Pancreas (tissue), 10 donors: ENCODE data around the gene ERBIN. TPM values are rescaled to one million over a fixed set of nuclear protein-coding genes. Genes with fewer than 3 reads are reported as not detected.
A peak's percentile ranks its signal among the peaks of the same experiment; 100 is the strongest.
"Not testable (repeated sequence)": the region's sequence is repeated elsewhere in the genome, so short reads cannot be mapped to it uniquely, and the experiment has no call there.

Experiments used
- ATAC-seq, 4 donors: fragments of 200-7000 bp; cut with Tn5 transposase; one replicate each; pipeline versions ENCODE4 v1.8.0 to v1.9.1; 2020; ENCODE audit warnings: mild to moderate bottlenecking in 4 of 4, moderate library complexity in 4 of 4
- DNase-seq, 6 donors: peaks; one replicate each; pipeline ENCODE4 v3.0.0-alpha.2; 2020
- FAIRE-seq: peaks from 2 replicates; lab custom pipeline; 2012; peaks lifted over from hg19 to GRCh38; lab: Jason Lieb, UNC
- H3K27ac ChIP-seq, 4 donors: fragments of 200-600 bp; sonication (generic); 1 replicate in 3 of 4; 2 replicates in 1 of 4; pipeline versions ENCODE4 v1.5.0 to v1.8.0; 2020
- H3K27me3 ChIP-seq, 4 donors: fragments of 200-600 bp; one replicate each; pipeline ENCODE4 v1.8.0; 2021
- H3K36me3 ChIP-seq, 3 donors: fragments of 200-600 bp; sonication (generic) in 1 of 3; one replicate each; pipeline versions ENCODE4 v1.5.0 to v1.8.0; 2020 to 2021
- H3K4me1 ChIP-seq, 3 donors: fragments of 200-600 bp; one replicate each; pipeline ENCODE4 v1.8.0; 2021
- H3K4me3 ChIP-seq, 4 donors: fragments of 200-600 bp; sonication (generic) in 2 of 4; one replicate each; pipeline versions ENCODE4 v1.5.0 to v1.8.0; 2020 to 2021
- H3K9me3 ChIP-seq, 4 donors: fragments of 200-600 bp; one replicate each; pipeline ENCODE4 v1.8.0; 2021
- WGBS, 2 donors: extraction: QIAGEN DNeasy Blood & Tissue Kit; methylation state at CpG; one replicate each; pipeline ENCODE4 v1.1.7; 2013; 5-methylcytosine and 5-hydroxymethylcytosine counted together
- intact Hi-C, 3 donors: fragments of 100-400 bp; cut with DNase I; formaldehyde crosslinking; loops; one replicate each; pipeline versions ENCODE4 v1.11.1 to v1.14.2; 2022
- polyA plus RNA-seq, 2 donors: library from polyadenylated mRNA; stranded (reverse); fragments of 200-250 nt; gene quantifications; one replicate each; pipeline ENCODE4 v1.2.3, GENCODE V29; 2013
- total RNA-seq, 6 donors: library from RNA; stranded (reverse); fragmentation: NEBNext Ultra II Directional in 4 of 6; extraction: Animal tissue kit (Norgen Biotek cat#: 25700) in 4 of 6; gene quantifications; one replicate each; pipeline versions ENCODE4 v1.2.1 to v1.2.4, GENCODE V29; 2021 to 2023
- TF ChIP-seq, protein P1 (sequence below), 4 donors: fragments of 200-600 bp; sonication (generic) in 3 of 4; IDR thresholded peaks; one replicate each; pipeline versions ENCODE4 v1.5.0 to v1.8.0; 2021; ENCODE audit warnings: antibody characterized with exemption in 4 of 4
- donor health status: healthy with polysubstance abuse.
- donor health status: DM: no; HTN: no; CAD: no; lungs with moderate emphysema.
- donor health status: DM: no; HTN: no; CAD: no.
- donor health status: control.
- donor health status: control.
- donor health status: Bipolar disorder and iron deficiency.
- donor health status: DM: yes; HTN: yes; CAD: no.
- donor health status: DM: no; HTN: no; CAD: no.
- donor health status: DM: no; HTN: no; CAD: no.
- donor health status: DM: yes; HTN: yes; CAD: no.

Gene ERBIN, protein sequence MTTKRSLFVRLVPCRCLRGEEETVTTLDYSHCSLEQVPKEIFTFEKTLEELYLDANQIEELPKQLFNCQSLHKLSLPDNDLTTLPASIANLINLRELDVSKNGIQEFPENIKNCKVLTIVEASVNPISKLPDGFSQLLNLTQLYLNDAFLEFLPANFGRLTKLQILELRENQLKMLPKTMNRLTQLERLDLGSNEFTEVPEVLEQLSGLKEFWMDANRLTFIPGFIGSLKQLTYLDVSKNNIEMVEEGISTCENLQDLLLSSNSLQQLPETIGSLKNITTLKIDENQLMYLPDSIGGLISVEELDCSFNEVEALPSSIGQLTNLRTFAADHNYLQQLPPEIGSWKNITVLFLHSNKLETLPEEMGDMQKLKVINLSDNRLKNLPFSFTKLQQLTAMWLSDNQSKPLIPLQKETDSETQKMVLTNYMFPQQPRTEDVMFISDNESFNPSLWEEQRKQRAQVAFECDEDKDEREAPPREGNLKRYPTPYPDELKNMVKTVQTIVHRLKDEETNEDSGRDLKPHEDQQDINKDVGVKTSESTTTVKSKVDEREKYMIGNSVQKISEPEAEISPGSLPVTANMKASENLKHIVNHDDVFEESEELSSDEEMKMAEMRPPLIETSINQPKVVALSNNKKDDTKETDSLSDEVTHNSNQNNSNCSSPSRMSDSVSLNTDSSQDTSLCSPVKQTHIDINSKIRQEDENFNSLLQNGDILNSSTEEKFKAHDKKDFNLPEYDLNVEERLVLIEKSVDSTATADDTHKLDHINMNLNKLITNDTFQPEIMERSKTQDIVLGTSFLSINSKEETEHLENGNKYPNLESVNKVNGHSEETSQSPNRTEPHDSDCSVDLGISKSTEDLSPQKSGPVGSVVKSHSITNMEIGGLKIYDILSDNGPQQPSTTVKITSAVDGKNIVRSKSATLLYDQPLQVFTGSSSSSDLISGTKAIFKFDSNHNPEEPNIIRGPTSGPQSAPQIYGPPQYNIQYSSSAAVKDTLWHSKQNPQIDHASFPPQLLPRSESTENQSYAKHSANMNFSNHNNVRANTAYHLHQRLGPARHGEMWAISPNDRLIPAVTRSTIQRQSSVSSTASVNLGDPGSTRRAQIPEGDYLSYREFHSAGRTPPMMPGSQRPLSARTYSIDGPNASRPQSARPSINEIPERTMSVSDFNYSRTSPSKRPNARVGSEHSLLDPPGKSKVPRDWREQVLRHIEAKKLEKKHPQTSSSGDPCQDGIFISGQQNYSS (N-terminal part only)
- total RNA-seq (10 to 100 TPM; 22.3 to 41.0 (median 27.9) TPM), polyA plus RNA-seq (10 to 100 TPM in 1 of 2 donors, 1 to 10 TPM in 1; 7.8 to 11.1 TPM)

DNA sequence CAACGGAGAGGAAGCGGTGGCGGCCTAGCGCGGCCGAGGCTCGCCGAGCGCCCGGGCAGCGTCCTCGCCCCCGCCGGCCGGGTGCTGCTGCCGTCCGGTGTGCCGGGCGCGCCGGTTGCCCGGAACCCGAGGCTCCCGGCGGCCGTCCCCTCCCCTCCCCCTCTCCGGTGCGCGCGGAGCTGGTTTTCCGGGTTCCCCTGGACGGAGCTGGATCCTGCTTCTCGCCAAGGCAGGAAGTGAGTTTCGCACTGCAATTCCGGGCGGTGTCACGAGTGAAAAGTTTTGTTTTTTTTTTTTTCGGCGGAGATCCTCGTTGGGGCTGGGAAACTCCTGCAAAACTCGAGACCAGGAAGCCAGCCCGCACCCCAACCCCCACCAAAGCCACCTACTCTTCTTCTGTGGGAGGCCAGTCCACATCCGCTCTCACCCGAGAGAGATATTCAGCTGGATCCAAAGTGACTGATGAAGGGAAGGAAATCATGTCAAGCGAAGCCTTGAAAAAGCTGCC lies at the start of gene ERBIN:
Gene ERBIN (plus strand): TSS at position 300 of the 508 bp plus-strand sequence. CDS start 66,144 bp downstream, outside the sequence.
- no peaks in the 10 kb centered on the region for H3K9me3 ChIP-seq
- FAIRE-seq = no peak
- no peaks in the 10 kb centered on the region for H3K27me3 ChIP-seq
- H3K4me3 ChIP-seq = peak within 1 kb of the TSS; percentile 78 to 91 (median 90)
- 0% methylated on average over 40 to 45 of the region's 45 CpGs for WGBS, 2 donors
- peaks cover 5 to 14% (median 13%) of the 10 kb centered on the region in 3 donors for H3K4me1 ChIP-seq
- H3K27ac ChIP-seq = peak within 1 kb of the TSS; percentile 98 to 99 (median 98)
- H3K36me3 ChIP-seq = no peaks in the 10 kb centered on the region
- DNase-seq = peak; percentile 80 to 91 (median 86)
- TF ChIP-seq, protein P1, sequence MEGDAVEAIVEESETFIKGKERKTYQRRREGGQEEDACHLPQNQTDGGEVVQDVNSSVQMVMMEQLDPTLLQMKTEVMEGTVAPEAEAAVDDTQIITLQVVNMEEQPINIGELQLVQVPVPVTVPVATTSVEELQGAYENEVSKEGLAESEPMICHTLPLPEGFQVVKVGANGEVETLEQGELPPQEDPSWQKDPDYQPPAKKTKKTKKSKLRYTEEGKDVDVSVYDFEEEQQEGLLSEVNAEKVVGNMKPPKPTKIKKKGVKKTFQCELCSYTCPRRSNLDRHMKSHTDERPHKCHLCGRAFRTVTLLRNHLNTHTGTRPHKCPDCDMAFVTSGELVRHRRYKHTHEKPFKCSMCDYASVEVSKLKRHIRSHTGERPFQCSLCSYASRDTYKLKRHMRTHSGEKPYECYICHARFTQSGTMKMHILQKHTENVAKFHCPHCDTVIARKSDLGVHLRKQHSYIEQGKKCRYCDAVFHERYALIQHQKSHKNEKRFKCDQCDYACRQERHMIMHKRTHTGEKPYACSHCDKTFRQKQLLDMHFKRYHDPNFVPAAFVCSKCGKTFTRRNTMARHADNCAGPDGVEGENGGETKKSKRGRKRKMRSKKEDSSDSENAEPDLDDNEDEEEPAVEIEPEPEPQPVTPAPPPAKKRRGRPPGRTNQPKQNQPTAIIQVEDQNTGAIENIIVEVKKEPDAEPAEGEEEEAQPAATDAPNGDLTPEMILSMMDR (IDR thresholded peaks at IDR 0.05) = no peak
- intact Hi-C loops = no loop called here
- ATAC-seq = peak; percentile 65 to 76 (median 70)

DNA sequence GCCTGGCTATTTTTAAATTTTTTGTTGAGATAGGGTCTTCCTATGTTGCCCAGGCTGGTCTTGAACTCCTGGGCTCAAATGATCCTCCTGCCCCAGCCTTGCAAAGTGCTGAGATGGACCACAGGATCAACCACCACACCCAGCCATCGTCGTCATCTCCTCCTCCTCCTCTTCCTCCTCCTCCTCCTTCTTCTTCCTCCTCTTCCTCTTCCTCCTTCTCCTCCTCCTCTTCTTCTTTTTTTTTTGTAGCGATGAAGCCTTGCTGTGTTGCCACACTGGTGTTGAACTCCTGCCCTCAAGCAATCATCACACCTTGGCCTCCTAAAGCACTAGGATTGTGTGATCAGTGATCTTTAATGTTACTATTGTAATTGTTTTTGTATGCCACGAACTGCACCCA lies 49.4 kb upstream of the ERBIN start:
- Histone ChIP-seq H3K27ac (no peak overlapping the region), H3K27me3 (no peaks in the 10 kb centered on the region), H3K36me3 (no peaks in the 10 kb centered on the region), H3K4me1 (no peaks in the 10 kb centered on the region), H3K4me3 (no peak overlapping the region), H3K9me3 (no peaks in the 10 kb centered on the region)
- WGBS, 2 donors = 80 to 82% methylated on average over 4 of the region's 4 CpGs
- intact Hi-C loops = no loop called here
- TF ChIP-seq, protein P1 (IDR thresholded peaks at IDR 0.05) = no peak
- ATAC-seq (no peak), DNase-seq (no peak), FAIRE-seq (no peak)

DNA sequence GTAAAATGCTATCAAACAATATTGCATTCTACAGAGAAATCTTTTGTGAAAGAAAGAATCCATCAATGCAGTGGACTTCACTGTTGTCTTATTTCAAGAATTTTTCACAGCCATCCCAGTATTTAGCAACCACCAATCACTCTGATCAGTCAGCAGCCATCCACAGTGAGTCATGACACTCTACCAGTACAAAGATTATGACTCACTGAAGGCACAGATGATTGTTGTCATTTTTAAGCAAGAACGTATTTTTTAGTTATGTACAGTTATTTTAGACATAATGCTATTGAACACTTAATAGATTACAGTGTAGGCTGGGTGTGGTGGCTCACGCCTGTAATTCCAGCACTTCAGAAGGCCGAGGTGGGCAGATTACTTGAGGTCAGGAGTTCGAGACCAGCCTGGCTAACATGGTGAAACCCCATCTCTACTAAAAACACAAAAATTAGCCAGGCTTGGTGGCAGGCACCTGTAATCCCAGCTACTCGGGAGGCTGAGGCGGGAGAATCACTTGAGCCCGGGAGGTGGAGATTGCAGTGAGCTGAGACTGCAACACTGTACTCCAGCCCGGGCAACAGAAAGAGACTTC lies 46.6 kb upstream of the ERBIN start:
- 89 to 93% methylated on average over 8 of the region's 8 CpGs for WGBS, 2 donors
- intact Hi-C loops, ATAC-seq, H3K9me3 ChIP-seq, FAIRE-seq, H3K27me3 ChIP-seq, H3K27ac ChIP-seq, H3K36me3 ChIP-seq, DNase-seq, H3K4me1 ChIP-seq, H3K4me3 ChIP-seq: not testable (repeated sequence)

DNA sequence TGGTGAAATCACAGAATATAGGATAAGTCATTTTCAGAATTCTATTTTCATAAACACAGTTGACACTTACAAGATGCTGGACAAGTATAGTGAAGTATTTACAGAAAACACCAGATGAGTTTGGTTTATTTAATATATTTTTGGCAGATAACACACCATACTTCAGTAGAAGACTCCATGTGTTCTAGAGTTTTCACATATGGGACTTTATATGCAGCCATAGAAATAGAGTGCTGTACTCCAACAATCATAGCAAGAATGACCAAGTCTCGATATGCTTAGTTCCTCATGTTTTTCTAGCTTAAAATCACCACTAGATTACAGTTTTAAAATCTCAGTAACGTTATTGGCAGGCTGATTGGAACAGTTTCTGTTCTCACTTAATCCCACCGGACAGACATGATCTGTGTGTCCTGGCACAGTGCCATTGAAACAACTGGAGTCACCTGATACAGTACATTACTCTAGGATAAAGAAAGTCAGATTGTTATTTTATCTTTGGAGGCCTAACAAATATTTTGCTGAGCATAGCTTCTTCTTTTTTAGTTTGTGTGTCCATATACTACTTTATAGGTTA lies 45.8 kb upstream of the ERBIN start:
- WGBS, 2 donors = 40 to 41% methylated on average over 3 of the region's 3 CpGs
- no peak overlapping the region for H3K4me3 ChIP-seq
- FAIRE-seq = no peak
- no peaks in the 10 kb centered on the region for H3K27me3 ChIP-seq
- ATAC-seq = no peak
- no peaks in the 10 kb centered on the region for H3K9me3 ChIP-seq
- TF ChIP-seq, protein P1 (IDR thresholded peaks at IDR 0.05) = no peak
- no peaks in the 10 kb centered on the region for H3K4me1 ChIP-seq
- DNase-seq = no peak
- H3K36me3 ChIP-seq = no peaks in the 10 kb centered on the region
- no peak overlapping the region for H3K27ac ChIP-seq
- intact Hi-C loops = no loop called here
